ENCODE data around the gene GAB1. TPM values are rescaled to one million over a fixed set of nuclear protein-coding genes. Genes with fewer than 3 reads are reported as not detected.

Gene GAB1
- total and polyA plus RNA-seq, 2 donors (not counting 1 experiment from before 2014, with no cell fraction given) = 4.7 to 10.8 TPM

DNA sequence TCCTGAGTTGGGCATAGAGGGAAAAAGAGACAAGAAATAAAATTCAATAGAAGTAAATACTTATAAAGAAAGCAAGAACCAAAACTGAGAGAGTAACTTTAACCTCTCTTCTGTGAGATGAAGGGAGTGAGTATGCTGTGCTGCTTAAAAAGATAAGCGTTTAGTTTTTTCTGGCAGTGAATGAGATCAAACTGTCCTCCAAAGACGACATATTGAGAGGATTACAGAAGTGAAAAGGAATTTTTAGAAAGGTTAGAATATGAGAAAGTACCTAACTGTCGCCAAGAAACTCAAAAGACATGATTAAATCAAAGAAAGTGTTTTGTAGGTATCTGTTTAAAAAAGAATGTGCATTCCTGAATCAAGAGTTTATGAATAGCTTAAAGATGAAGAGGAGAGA is 16.0 kb downstream of the GAB1 start:
- no peak for TF ChIP-seq CTCF (IDR thresholded peaks at IDR 0.05)
- TF ChIP-seq EZH2 (IDR thresholded peaks at IDR 0.05; ENCODE audit: borderline replicate concordance, insufficient read depth, low read depth, low read length, poor library complexity, severe bottlenecking) = no peak
- Mint-ChIP-seq H3K9me3 (ENCODE audit: insufficient read depth) (no peaks in the 10 kb centered on the region), H3K4me3 (no peak overlapping the region), H3K27ac (no peak overlapping the region), H3K4me1 (peaks cover 36% of the 10 kb centered on the region), H3K27me3 (no peaks in the 10 kb centered on the region)
- Histone ChIP-seq H3K79me2 (ENCODE audit: control insufficient read depth, insufficient read depth, low read length) (peaks cover 20% of the 10 kb centered on the region), H3K9ac (ENCODE audit: low read length) (no peak overlapping the region), H3K36me3 (replicated peaks in 1 of 2; ENCODE audit: control extremely low read depth in 1 of 2, control insufficient read depth in 1 of 2, extremely low read depth in 1 of 2, insufficient read depth in 2 of 2, low read length in 1 of 2) (no peaks in the 10 kb centered on the region), H2AFZ (ENCODE audit: insufficient read depth, low read depth, low read length, poor library complexity, severe bottlenecking) (no peak overlapping the region), H3K4me3 (ENCODE audit: control extremely low read depth in 1 of 5, extremely low read depth in 1 of 5, insufficient read depth in 1 of 5, low read depth in 2 of 5, low read length in 4 of 5) (no peak overlapping the region), H3K27ac (ENCODE audit: low read length in 2 of 2) (no peak overlapping the region), H3K4me2 (replicated peaks; ENCODE audit: low read depth, low read length, poor library complexity, severe bottlenecking) (no peak overlapping the region), H3K4me1 (ENCODE audit: control insufficient read depth in 2 of 2, insufficient read depth in 2 of 2, low read length in 2 of 2) (peaks cover 21 to 33% of the 10 kb centered on the region in 2 donors), H4K20me1 (ENCODE audit: control insufficient read depth, insufficient read depth, low read length, poor library complexity, severe bottlenecking) (no peaks in the 10 kb centered on the region), H3K9me3 (ENCODE audit: control extremely low read depth in 1 of 3, control insufficient read depth in 2 of 3, insufficient read depth in 1 of 3, low read length in 2 of 3) (no peaks in the 10 kb centered on the region), H3K27me3 (replicated peaks in 1 of 4; ENCODE audit: control extremely low read depth in 1 of 4, control insufficient read depth in 3 of 4, insufficient read depth in 4 of 4, low read length in 3 of 4) (no peaks in the 10 kb centered on the region)
- intact Hi-C loops (cut with micrococcal nuclease) = no loop called here
- ATAC-seq (ENCODE audit: low read depth) = no peak
- CTCF ChIA-PET = interaction anchor here (0.7 to 2.1 kb wide), 2 partner anchors 16 to 65 kb away, joined by 3 to 7 read pairs; partner anchors contain the start of gene GAB1
- POLR2A ChIA-PET = no interaction called here
- WGBS (ENCODE audit: insufficient coverage) = 90% methylated on average over 2 of the region's 3 CpGs
- DNase-seq = no peak

- peaks cover 20% of the 10 kb centered on the region for H3K79me2 ChIP-seq (ENCODE audit: control insufficient read depth, insufficient read depth, low read length)
Measured at GRCh38 chr4:143353797-143354196, 17.1 kb downstream of the GAB1 start.

More at GRCh38 chr4:143353797-143354196, 17.1 kb downstream of the GAB1 start:
- no peak overlapping the region for H3K27ac Mint-ChIP-seq
- H3K4me1 Mint-ChIP-seq = peaks cover 44% of the 10 kb centered on the region
- Histone ChIP-seq H3K36me3 (replicated peaks in 1 of 2; ENCODE audit: control extremely low read depth in 1 of 2, control insufficient read depth in 1 of 2, extremely low read depth in 1 of 2, insufficient read depth in 2 of 2, low read length in 1 of 2) (no peaks in the 10 kb centered on the region), H3K4me1 (ENCODE audit: control insufficient read depth in 2 of 2, insufficient read depth in 2 of 2, low read length in 2 of 2) (peaks cover 23 to 38% of the 10 kb centered on the region in 2 donors), H3K4me3 (ENCODE audit: control extremely low read depth in 1 of 5, extremely low read depth in 1 of 5, insufficient read depth in 1 of 5, low read depth in 2 of 5, low read length in 4 of 5) (no peak overlapping the region), H4K20me1 (ENCODE audit: control insufficient read depth, insufficient read depth, low read length, poor library complexity, severe bottlenecking) (no peaks in the 10 kb centered on the region), H3K9me3 (ENCODE audit: control extremely low read depth in 1 of 3, control insufficient read depth in 2 of 3, insufficient read depth in 1 of 3, low read length in 2 of 3) (no peaks in the 10 kb centered on the region), H3K27ac (ENCODE audit: low read length in 2 of 2) (peak overlapping the region in 1 of 2 donors; percentile 39), H3K4me2 (replicated peaks; ENCODE audit: low read depth, low read length, poor library complexity, severe bottlenecking) (no peak overlapping the region), H3K27me3 (replicated peaks in 1 of 4; ENCODE audit: control extremely low read depth in 1 of 4, control insufficient read depth in 3 of 4, insufficient read depth in 4 of 4, low read length in 3 of 4) (no peaks in the 10 kb centered on the region), H3K9ac (ENCODE audit: low read length) (no peak overlapping the region), H2AFZ (ENCODE audit: insufficient read depth, low read depth, low read length, poor library complexity, severe bottlenecking) (no peak overlapping the region)
- no peak for ATAC-seq (ENCODE audit: low read depth)
- H3K27me3 Mint-ChIP-seq = no peaks in the 10 kb centered on the region
- ChIA-PET POLR2A (no interaction called here), CTCF (interaction anchor here (2.1 kb wide), 1 partner anchor 17 kb away, joined by 7 read pairs; the partner anchor contains the start of gene GAB1)
- no peaks in the 10 kb centered on the region for H3K9me3 Mint-ChIP-seq (ENCODE audit: insufficient read depth)
- WGBS (ENCODE audit: insufficient coverage) = no CpG with 5 or more reads among the region's 2 CpGs
- intact Hi-C loops (cut with micrococcal nuclease) = no loop called here
- TF ChIP-seq CTCF (IDR thresholded peaks at IDR 0.05) (no peak), EZH2 (IDR thresholded peaks at IDR 0.05; ENCODE audit: borderline replicate concordance, insufficient read depth, low read depth, low read length, poor library complexity, severe bottlenecking) (no peak)
- no peak overlapping the region for H3K4me3 Mint-ChIP-seq
- DNase-seq = no peak
